GM12873 (cell line): Measurements from ENCODE around the gene ZFAND3.

ENCODE experiments used
- TF ChIP-seq, protein P1 (sequence below): IDR thresholded peaks from 2 replicates; pipeline ENCODE4 v1.5.1; 2012; ENCODE audit warnings: low read depth, mild to moderate bottlenecking, moderate library complexity, low read length, control low read depth; ENCODE audit not compliant: insufficient read depth; ENCODE audit errors: missing control alignments

Gene ZFAND3

DNA sequence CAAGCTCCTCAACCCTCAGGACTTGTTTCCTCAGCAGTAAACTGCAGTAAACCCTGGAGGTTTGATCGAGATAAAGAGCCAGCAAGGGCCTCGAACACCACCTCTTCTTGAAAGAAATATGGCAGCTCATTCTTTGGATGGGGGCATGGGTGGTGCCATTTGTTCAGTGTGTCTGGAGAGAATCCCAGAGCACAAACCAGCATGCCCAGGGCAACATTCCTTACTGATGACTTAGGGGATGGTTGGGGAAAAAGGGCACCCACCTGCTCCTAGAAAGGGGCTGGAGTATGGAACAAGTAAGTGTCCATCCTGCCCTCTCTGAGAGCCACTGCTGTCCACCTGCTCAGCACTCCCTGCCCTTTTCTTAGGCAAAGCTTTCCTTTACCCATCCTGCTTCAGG is 31.3 kb upstream of the ZFAND3 start:
- TF ChIP-seq, protein P1, sequence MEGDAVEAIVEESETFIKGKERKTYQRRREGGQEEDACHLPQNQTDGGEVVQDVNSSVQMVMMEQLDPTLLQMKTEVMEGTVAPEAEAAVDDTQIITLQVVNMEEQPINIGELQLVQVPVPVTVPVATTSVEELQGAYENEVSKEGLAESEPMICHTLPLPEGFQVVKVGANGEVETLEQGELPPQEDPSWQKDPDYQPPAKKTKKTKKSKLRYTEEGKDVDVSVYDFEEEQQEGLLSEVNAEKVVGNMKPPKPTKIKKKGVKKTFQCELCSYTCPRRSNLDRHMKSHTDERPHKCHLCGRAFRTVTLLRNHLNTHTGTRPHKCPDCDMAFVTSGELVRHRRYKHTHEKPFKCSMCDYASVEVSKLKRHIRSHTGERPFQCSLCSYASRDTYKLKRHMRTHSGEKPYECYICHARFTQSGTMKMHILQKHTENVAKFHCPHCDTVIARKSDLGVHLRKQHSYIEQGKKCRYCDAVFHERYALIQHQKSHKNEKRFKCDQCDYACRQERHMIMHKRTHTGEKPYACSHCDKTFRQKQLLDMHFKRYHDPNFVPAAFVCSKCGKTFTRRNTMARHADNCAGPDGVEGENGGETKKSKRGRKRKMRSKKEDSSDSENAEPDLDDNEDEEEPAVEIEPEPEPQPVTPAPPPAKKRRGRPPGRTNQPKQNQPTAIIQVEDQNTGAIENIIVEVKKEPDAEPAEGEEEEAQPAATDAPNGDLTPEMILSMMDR: no peak

DNA sequence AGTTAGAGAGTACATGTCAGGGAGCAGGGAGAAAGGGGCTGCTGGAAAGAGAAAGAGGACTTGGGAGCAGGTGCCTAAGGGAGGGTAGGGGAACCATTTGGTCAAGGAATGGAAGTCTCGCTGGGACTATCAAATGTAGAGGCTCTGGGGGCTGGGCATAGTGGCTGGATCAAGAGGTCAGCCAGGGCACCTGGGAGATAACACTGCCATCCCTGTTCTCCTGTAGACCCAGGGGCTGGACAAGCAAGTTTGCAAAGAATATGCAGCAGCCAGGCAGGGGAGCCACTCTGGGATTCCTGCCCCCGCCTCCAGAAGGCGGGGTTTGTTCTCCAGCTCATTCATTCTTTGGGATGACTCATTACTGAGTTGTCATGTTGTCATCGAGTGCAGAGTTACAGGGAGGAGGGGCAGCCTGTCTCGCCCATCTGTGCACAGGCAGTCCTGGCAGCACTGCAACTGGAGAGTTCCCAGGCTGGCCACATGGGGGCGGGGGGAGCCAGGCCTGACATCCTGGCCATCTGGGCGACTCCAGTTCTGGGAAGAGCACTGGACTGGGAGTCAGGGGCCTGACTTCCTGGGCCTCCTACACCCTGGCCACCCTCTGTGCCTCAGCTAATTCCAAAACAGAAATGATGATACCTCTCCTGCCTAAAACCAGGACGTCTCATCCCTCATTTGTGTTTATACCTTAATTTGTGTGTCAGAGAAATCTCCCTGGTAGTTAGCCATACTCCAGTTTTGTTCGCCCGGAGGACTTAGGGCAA is 28.2 kb upstream of the ZFAND3 start:
- TF ChIP-seq, protein P1: peak; percentile 95

DNA sequence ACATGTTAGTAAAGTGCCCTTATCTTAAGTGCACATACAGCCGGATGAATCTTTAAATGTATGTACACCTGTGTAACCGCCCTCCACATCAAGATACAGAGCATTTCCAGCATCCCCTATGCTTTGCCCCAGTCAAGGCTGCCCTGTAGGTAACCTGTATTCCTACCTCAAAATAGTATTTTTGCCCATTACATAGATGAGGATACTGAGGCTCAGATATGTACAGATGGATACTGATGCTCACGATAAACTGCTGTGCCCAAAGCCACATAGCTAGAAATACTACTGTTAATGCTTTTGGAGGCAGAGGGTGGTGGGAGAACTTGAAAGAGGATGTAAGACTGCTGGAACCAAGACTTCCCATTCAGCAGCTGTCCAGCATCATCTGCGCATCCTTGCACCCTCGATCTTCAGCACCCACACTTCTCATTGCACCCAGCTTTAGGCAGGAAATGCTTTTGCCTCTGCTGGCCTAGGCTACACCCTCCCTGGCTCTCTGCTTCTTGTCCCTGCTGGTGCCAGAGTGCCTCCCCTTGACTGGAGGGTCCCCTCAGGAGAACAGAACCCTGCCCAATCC is 27.0 kb upstream of the ZFAND3 start:
- TF ChIP-seq, protein P1: no peak

DNA sequence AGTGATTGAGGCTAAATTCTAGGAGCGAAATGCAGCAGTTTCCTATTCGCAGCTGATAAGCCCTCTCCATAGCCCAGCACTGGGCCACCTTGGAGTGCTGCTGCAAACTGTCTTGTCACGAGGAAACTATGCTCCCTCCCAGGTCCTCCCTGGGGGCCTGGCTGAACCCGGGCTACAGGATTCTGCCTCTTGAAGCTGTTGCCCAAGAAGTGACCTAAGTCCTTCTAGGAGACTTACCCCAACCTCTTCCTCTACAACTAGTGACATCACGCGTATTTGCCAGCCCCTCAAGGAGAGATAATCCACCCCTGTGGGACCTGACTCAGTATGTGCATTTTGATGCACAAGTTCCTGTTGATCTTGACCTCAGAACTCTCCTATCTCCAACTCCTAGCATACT is 26.5 kb upstream of the ZFAND3 start:
- TF ChIP-seq, protein P1: no peak

DNA sequence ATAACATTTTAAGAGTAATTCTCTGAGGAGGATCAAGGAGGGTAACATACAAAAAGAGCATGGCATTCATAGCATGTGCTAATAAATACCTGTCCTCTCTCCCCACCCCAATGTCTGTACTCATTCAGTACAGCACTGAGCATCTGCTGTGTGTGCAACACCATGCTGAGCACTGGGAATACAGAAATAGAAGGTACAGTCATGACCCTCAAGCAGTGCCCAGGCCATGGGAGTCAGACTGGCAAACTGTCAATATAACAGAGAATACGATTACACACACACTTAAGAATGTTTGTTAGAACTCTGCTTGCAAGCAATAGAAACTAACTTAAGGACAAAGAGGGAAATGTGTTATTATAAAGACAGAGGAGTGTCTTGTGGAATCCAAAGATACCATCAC is 24.7 kb upstream of the ZFAND3 start:
- TF ChIP-seq, protein P1: no peak

DNA sequence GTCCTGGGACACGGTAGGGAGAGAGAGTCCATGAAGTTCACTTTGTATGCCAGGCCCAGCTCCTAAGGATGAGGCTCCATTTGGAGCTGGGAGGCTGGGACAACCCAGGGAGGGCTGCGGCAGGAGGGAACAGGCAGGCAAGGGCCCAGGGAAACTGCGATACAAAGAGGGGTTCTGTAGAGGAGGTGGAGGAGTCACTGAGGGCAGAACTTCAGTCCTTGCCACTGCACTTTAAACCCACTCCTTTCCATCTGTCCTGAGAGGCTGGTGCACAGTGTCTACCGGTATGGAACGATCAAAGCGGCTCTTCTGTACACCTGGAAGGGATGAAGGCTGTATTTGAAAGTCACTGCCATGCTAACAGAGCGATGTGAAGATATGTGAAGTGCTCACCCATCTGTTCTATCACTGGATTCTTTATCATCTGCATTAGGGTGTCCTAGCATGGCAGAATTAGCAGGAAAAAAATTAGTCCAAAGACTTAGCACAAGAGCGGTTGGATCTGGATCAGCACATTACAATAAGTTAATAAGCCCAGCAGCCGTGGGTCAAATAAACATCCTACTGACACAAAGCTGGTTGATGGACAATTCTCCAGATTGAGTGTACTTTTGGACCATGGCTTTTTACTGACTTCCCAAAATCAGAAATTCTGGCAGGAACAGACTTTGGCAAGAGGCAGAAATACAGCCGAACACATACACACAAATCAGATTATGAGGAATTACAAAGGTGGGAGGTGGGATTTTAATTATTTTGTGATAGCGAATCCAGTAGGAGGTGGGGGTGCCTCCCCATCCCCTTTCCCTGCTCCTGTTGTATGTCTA is 20.9 kb upstream of the ZFAND3 start:
- TF ChIP-seq, protein P1: no peak

DNA sequence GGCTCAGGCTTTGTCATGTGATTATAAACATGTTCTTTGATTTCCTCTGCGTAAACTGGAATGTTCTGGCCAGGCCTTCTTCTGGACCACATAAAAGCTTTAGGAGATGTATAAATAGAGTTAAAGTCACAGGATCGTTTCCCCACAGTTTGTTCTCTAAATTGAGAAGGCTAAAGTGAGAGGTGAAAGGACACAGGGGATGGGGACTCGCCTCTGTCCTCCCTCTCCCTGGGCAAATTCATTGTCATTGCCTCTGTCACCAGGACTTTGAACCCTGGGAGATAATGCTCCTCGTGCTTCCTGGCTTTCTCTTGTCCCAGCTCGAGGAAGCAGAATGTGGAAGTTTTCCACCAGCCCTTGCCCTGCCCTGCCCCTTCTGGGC is 20.3 kb upstream of the ZFAND3 start:
- TF ChIP-seq, protein P1: no peak
